ELR (cell line): ENCODE data around the gene OPTC.
"Not testable (repeated sequence)": the region's sequence is repeated elsewhere in the genome, so short reads cannot be mapped to it uniquely, and the experiment has no call there.

Source experiments
- DNase-seq: peaks from one replicate; pipeline ENCODE4 v3.0.0-alpha.2; 2015; ENCODE audit warnings: low read depth

Gene OPTC

GRCh38 chr1:203493901-203494300 is at the start of gene OPTC:
TSS of gene OPTC (plus strand) at chr1:203494153. CDS start at chr1:203496006, 1,853 bp downstream.
- DNase-seq: no peak

- no peak for DNase-seq
Observed at GRCh38 chr1:203444171-203444576, 49.8 kb upstream of the OPTC start.

- no peak for DNase-seq
Observed at GRCh38 chr1:203447151-203447550, 46.8 kb upstream of the OPTC start.

- not testable (repeated sequence) for DNase-seq
Observed at GRCh38 chr1:203447598-203447997, 46.4 kb upstream of the OPTC start.

- no peak for DNase-seq
Observed at GRCh38 chr1:203448521-203449061, 45.4 kb upstream of the OPTC start.

GRCh38 chr1:203450001-203450400 is 44.0 kb upstream of the OPTC start:
- DNase-seq: no peak

- DNase-seq: no peak
Observed at GRCh38 chr1:203450479-203451149, 43.3 kb upstream of the OPTC start.

- no peak for DNase-seq
Observed at GRCh38 chr1:203451836-203452784, 41.8 kb upstream of the OPTC start.

- no peak for DNase-seq
Observed at GRCh38 chr1:203453016-203453415, 40.9 kb upstream of the OPTC start.

- DNase-seq: no peak
Observed at GRCh38 chr1:203453616-203454015, 40.3 kb upstream of the OPTC start.

GRCh38 chr1:203454986-203455471 is 38.9 kb upstream of the OPTC start:
- DNase-seq: no peak

- no peak for DNase-seq
Observed at GRCh38 chr1:203455706-203456105, 38.2 kb upstream of the OPTC start.

- DNase-seq: no peak
Observed at GRCh38 chr1:203456577-203456976, 37.4 kb upstream of the OPTC start.

GRCh38 chr1:203458078-203458477 is 35.9 kb upstream of the OPTC start:
- DNase-seq: no peak

GRCh38 chr1:203459671-203460201 is 34.2 kb upstream of the OPTC start:
- DNase-seq: no peak

GRCh38 chr1:203461717-203462116 is 32.2 kb upstream of the OPTC start:
- DNase-seq: no peak

GRCh38 chr1:203462143-203462542 is 31.8 kb upstream of the OPTC start:
- DNase-seq: no peak

GRCh38 chr1:203462878-203463277 is 31.1 kb upstream of the OPTC start:
- DNase-seq: peak; percentile 82

GRCh38 chr1:203463469-203464062 is 30.4 kb upstream of the OPTC start:
- peak; percentile 24 for DNase-seq

- no peak for DNase-seq
Observed at GRCh38 chr1:203464226-203464625, 29.7 kb upstream of the OPTC start.

GRCh38 chr1:203464743-203465142 is 29.2 kb upstream of the OPTC start:
- DNase-seq: no peak
